Tibial nerve (tissue), 4 donors: ENCODE measurements around the gene CCDC28A. TPM values are rescaled to one million over a fixed set of nuclear protein-coding genes. Genes with fewer than 3 reads are reported as not detected.

Source experiments
- DNase-seq, 2 donors: peaks; one replicate each; pipeline ENCODE4 v3.0.0-alpha.2; 2019; ENCODE audit warnings: low spot score in 2 of 2
- H3K27ac ChIP-seq, 4 donors: fragments of 200-600 bp; sonication (generic) in 3 of 4; one replicate each; pipeline ENCODE4 v1.5.1; 2017 to 2019; ENCODE audit warnings: mild to moderate bottlenecking in 1 of 4
- H3K27me3 ChIP-seq, 2 donors: fragments of 200-600 bp; sonication (generic) in 1 of 2; one replicate each; pipeline versions ENCODE4 v1.5.1 to v1.6.0; 2017 to 2019
- H3K36me3 ChIP-seq, 3 donors: fragments of 200-600 bp; sonication (generic); one replicate each; pipeline ENCODE4 v1.5.1; 2018 to 2019
- H3K4me1 ChIP-seq, 4 donors: fragments of 200-600 bp; sonication (generic) in 3 of 4; one replicate each; pipeline ENCODE4 v1.5.1; 2017 to 2019
- H3K4me3 ChIP-seq, 4 donors: fragments of 200-600 bp; sonication (generic) in 3 of 4; one replicate each; pipeline ENCODE4 v1.5.1; 2017 to 2019; ENCODE audit warnings: mild to moderate bottlenecking in 1 of 4, moderate library complexity in 1 of 4
- H3K9me3 ChIP-seq, 4 donors: fragments of 200-600 bp; sonication (generic) in 3 of 4; one replicate each; pipeline ENCODE4 v1.5.1; 2017 to 2019
- EP300 ChIP-seq, 2 donors: sonication (generic); formaldehyde crosslinking; IDR thresholded peaks; one replicate each; pipeline ENCODE4 v1.6.1; 2017; ENCODE audit warnings: antibody characterized with exemption in 2 of 2, mild to moderate bottlenecking in 1 of 2
- POLR2A ChIP-seq, 2 donors: fragments of 450-650 bp; IDR thresholded peaks; one replicate each; pipeline ENCODE4 v1.6.1; 2017; ENCODE audit warnings: antibody characterized with exemption in 2 of 2, mild to moderate bottlenecking in 2 of 2, moderate library complexity in 2 of 2
- WGBS, 2 donors: methylation state at CpG; one replicate each; pipeline ENCODE4 v1.1.5; 2018; 5-methylcytosine and 5-hydroxymethylcytosine counted together
- total RNA-seq, 4 donors: library from RNA; depleted of rRNA; stranded (reverse); fragments of >200 nt; gene quantifications; one replicate each; pipeline ENCODE4 v1.1.0, GENCODE V29; 2016
- TF ChIP-seq, protein P1 (sequence below), 5 experiments: fragments of 200-600 bp in 3 of 5; fragments of 450-650 bp in 2 of 5; sonication (generic) in 3 of 5; IDR thresholded peaks; one replicate each; pipeline ENCODE4 v1.5.1; 2016 to 2019; ENCODE audit warnings: antibody characterized with exemption in 5 of 5, mild to moderate bottlenecking in 3 of 5, moderate library complexity in 2 of 5

The CCDC28A gene
- total RNA-seq, 4 donors from 2014 or later = 10.8 to 31.0 (median 15.7) TPM

- TF ChIP-seq POLR2A (IDR thresholded peaks at IDR 0.05) (no peak), EP300 (IDR thresholded peaks at IDR 0.05) (no peak)
- TF ChIP-seq, protein P1, sequence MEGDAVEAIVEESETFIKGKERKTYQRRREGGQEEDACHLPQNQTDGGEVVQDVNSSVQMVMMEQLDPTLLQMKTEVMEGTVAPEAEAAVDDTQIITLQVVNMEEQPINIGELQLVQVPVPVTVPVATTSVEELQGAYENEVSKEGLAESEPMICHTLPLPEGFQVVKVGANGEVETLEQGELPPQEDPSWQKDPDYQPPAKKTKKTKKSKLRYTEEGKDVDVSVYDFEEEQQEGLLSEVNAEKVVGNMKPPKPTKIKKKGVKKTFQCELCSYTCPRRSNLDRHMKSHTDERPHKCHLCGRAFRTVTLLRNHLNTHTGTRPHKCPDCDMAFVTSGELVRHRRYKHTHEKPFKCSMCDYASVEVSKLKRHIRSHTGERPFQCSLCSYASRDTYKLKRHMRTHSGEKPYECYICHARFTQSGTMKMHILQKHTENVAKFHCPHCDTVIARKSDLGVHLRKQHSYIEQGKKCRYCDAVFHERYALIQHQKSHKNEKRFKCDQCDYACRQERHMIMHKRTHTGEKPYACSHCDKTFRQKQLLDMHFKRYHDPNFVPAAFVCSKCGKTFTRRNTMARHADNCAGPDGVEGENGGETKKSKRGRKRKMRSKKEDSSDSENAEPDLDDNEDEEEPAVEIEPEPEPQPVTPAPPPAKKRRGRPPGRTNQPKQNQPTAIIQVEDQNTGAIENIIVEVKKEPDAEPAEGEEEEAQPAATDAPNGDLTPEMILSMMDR (IDR thresholded peaks at IDR 0.05) = no peak
- 98 to 99% methylated on average over 2 of the region's 2 CpGs for WGBS, 2 donors
- H3K4me3 ChIP-seq = no peak overlapping the region
- H3K27ac ChIP-seq = no peak overlapping the region
- no peaks in the 10 kb centered on the region for H3K36me3 ChIP-seq
- no peaks in the 10 kb centered on the region for H3K9me3 ChIP-seq
- H3K4me1 ChIP-seq = no peaks in the 10 kb centered on the region
- no peak for DNase-seq
- H3K27me3 ChIP-seq = no peaks in the 10 kb centered on the region
Observed at GRCh38 chr6:138832182-138832581, 58.6 kb downstream of the CCDC28A start.

DNA sequence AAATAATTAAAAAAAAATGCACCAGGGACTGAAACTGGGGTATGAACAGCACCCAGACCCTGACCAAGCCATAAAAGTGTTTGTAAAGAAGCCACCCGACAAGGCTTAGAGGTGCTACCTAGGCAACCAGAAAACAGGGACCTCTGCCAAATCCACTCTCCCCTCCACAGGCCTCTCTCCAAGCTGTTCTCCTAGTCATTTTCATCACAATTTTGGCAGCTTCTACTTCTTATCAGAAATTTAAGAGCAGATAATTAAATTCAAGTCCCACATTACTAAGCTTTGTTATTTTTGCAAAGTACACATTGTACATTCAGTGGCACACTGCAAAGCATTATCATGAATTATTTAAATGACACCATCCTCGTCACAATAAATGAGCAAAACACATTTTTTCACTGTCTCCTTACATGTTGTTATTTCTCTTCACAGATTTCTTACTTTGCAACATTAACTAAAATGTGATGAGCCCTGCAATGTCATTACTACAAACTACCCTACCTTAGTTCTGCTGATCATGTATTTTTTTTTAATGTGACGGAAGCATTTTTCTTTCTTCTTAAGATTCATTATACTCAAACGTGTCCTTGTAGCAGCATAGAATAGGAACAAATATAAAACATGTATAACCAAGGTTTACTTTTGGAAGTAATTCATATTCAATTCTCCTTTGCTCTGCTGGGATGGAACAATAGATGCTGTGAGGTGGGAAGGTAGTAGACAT is 60.4 kb downstream of the CCDC28A start:
- TF ChIP-seq POLR2A (IDR thresholded peaks at IDR 0.05) (no peak), EP300 (IDR thresholded peaks at IDR 0.05) (no peak)
- TF ChIP-seq, protein P1 (IDR thresholded peaks at IDR 0.05) = no peak
- Histone ChIP-seq H3K36me3 (no peaks in the 10 kb centered on the region), H3K9me3 (no peaks in the 10 kb centered on the region), H3K4me1 (no peaks in the 10 kb centered on the region), H3K27me3 (no peaks in the 10 kb centered on the region), H3K27ac (no peak overlapping the region), H3K4me3 (no peak overlapping the region)
- no peak for DNase-seq
- WGBS, 2 donors = 61 to 66% methylated on average over 4 of the region's 4 CpGs

GRCh38 chr6:138837246-138837645 is 63.7 kb downstream of the CCDC28A start:
- Histone ChIP-seq H3K4me3 (no peak overlapping the region), H3K9me3 (no peaks in the 10 kb centered on the region), H3K27ac (no peak overlapping the region), H3K27me3 (no peaks in the 10 kb centered on the region), H3K4me1 (no peaks in the 10 kb centered on the region), H3K36me3 (no peaks in the 10 kb centered on the region)
- TF ChIP-seq POLR2A (IDR thresholded peaks at IDR 0.05) = no peak
- TF ChIP-seq, protein P1 (IDR thresholded peaks at IDR 0.05) = no peak
- no peak for TF ChIP-seq EP300 (IDR thresholded peaks at IDR 0.05)
- DNase-seq = no peak
- 80 to 86% methylated on average over 6 of the region's 6 CpGs for WGBS, 2 donors

Other genes starting within 250 kb of the CCDC28A start
- 1 to 10 TPM in 1 of 4 donors, under 1 TPM in 2, not detected in 1; 0.21 to 1.1 (median 0.30) TPM for gene ECT2L, start 22.3 kb downstream of the CCDC28A start, total RNA-seq
- 10 to 100 TPM; 31.0 to 66.0 (median 50.6) TPM for gene REPS1, start 214.5 kb downstream of the CCDC28A start, total RNA-seq